Loucy (cell line): Measurements from ENCODE around the gene ATRAID.

Experiments used
- CTCF ChIP-seq: fragments of 200-600 bp; sonication (generic); conservative IDR thresholded peaks from 2 replicates; pipeline ENCODE4 v1.5.1; 2014; ENCODE audit warnings: mild to moderate bottlenecking, antibody characterized with exemption, low read length
- EZH2phosphoT487 ChIP-seq: fragments of 200-600 bp; IDR thresholded peaks from 2 replicates; pipeline ENCODE4 v1.6.1; 2018; ENCODE audit warnings: antibody characterized with exemption, mild to moderate bottlenecking, moderate library complexity, borderline replicate concordance

GRCh38 chr2:27223416-27223815 is 11.6 kb downstream of the ATRAID start:
- no peak for TF ChIP-seq CTCF
- TF ChIP-seq EZH2phosphoT487 = no peak
